GM19467 (cell line): Measurements from ENCODE around the gene RHD.
"Not testable (repeated sequence)": the region's sequence is repeated elsewhere in the genome, so short reads cannot be mapped to it uniquely, and the experiment has no call there.

Experiments used
- ATAC-seq: cut with Tn5 transposase; IDR thresholded peaks from one replicate; pipeline ENCODE4 v1.9.1; 2021; ENCODE audit warnings: mild to moderate bottlenecking, moderate library complexity; ENCODE audit not compliant: unreplicated experiment

RHD gene

GRCh38 chr1:25302330-25302729 lies 30.0 kb downstream of the RHD start:
- not testable (repeated sequence) for ATAC-seq

- ATAC-seq, result not testable (repeated sequence)
These were observed 32.6 kb downstream of the RHD start for GRCh38 chr1:25304936-25305335.

- not testable (repeated sequence) for ATAC-seq
These were observed 35.9 kb downstream of the RHD start for GRCh38 chr1:25308168-25308567.

- ATAC-seq, result not testable (repeated sequence)
These were observed 36.8 kb downstream of the RHD start for GRCh38 chr1:25309085-25309484.

- ATAC-seq, result not testable (repeated sequence)
These were observed 37.2 kb downstream of the RHD start for GRCh38 chr1:25309486-25309885.

GRCh38 chr1:25312806-25313470 lies 40.6 kb downstream of the RHD start:
- ATAC-seq, result not testable (repeated sequence)

GRCh38 chr1:25320314-25320938 lies 48.1 kb downstream of the RHD start:
- not testable (repeated sequence) for ATAC-seq

GRCh38 chr1:25322127-25322526 lies 49.8 kb downstream of the RHD start:
- not testable (repeated sequence) for ATAC-seq

- ATAC-seq, result not testable (repeated sequence)
These were observed 52.1 kb downstream of the RHD start for GRCh38 chr1:25324407-25324806.

GRCh38 chr1:25327864-25328790 lies 55.8 kb downstream of the RHD start:
- ATAC-seq, result not testable (repeated sequence)

- not testable (repeated sequence) for ATAC-seq
These were observed 56.5 kb downstream of the RHD start for GRCh38 chr1:25328791-25329185.

- ATAC-seq, result not testable (repeated sequence)
These were observed 57.0 kb downstream of the RHD start for GRCh38 chr1:25329336-25329735.

- ATAC-seq, result not testable (repeated sequence)
These were observed 57.6 kb downstream of the RHD start for GRCh38 chr1:25329950-25330349.

- peak; percentile 36 for ATAC-seq
These were observed 64.6 kb downstream of the RHD start for GRCh38 chr1:25336922-25337354.

- ATAC-seq, result peak; percentile 34
These were observed 65.3 kb downstream of the RHD start for GRCh38 chr1:25337483-25338187.

- ATAC-seq, result peak; percentile 63
These were observed 66.1 kb downstream of the RHD start, which contains the start of gene TMEM50A for GRCh38 chr1:25338188-25338981. TSS of gene TMEM50A (plus strand) at chr1:25338334. CDS start at chr1:25340487, 2,153 bp downstream.

GRCh38 chr1:25338986-25339385 lies 66.7 kb downstream of the RHD start:
- no peak for ATAC-seq

GRCh38 chr1:25341746-25342145 lies 69.4 kb downstream of the RHD start:
- ATAC-seq, result no peak

GRCh38 chr1:25342846-25343245 lies 70.5 kb downstream of the RHD start:
- no peak for ATAC-seq

- no peak for ATAC-seq
These were observed 71.6 kb downstream of the RHD start for GRCh38 chr1:25343872-25344271.
